VCaP (cell line): ENCODE data around the gene MPPED1.

ENCODE experiments used
- H3K27ac ChIP-seq: fragments of 450-650 bp; 2 replicates; pipeline ENCODE4 v1.5.1; 2017
- TF ChIP-seq, protein P1 (sequence below): fragments of 450-650 bp; conservative IDR thresholded peaks from 2 replicates; pipeline ENCODE4 v1.5.1; 2017; ENCODE audit warnings: mild to moderate bottlenecking, moderate library complexity

Gene MPPED1

DNA sequence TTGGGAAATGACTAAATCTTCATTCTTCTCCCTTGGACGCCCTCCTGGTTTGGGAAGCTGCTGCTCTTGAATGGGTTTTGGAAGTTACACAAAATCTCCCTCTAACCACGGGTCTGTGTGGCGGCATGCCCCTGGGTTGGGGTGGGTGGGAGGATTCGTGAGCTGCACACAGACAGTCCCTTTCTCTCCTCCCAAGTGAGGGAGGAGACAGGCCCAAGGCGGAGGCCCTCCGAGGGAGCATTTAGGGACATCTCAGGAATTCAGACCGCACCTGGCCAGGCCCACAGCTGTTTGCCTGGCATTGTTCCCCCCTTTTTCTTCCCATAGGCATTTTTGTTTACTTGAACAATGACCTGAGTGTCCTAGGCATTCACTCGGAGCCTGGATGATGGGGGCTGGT lies 94.1 kb downstream of the MPPED1 start:
- TF ChIP-seq, protein P1, sequence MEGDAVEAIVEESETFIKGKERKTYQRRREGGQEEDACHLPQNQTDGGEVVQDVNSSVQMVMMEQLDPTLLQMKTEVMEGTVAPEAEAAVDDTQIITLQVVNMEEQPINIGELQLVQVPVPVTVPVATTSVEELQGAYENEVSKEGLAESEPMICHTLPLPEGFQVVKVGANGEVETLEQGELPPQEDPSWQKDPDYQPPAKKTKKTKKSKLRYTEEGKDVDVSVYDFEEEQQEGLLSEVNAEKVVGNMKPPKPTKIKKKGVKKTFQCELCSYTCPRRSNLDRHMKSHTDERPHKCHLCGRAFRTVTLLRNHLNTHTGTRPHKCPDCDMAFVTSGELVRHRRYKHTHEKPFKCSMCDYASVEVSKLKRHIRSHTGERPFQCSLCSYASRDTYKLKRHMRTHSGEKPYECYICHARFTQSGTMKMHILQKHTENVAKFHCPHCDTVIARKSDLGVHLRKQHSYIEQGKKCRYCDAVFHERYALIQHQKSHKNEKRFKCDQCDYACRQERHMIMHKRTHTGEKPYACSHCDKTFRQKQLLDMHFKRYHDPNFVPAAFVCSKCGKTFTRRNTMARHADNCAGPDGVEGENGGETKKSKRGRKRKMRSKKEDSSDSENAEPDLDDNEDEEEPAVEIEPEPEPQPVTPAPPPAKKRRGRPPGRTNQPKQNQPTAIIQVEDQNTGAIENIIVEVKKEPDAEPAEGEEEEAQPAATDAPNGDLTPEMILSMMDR = no peak
- H3K27ac ChIP-seq = no peak overlapping the region

DNA sequence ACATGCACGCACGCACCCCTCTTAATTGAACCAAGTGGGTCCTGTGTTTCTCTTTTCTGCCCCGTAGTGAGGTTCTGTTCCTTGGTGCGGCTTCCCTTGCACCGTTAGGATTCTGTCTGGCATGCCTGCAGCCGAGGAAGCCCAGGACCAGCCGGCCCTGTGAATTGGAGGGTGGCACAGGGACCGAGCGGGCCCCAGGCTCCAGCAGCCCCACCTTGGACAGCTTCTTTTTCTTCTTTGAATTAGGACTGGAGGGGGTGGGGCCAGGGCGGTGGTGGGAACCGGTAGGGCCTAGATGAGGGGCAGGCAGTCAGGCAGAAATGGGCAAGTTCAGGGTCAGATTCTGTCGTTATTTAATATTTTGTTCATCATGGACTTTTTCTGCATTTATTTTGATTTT lies 94.7 kb downstream of the MPPED1 start:
- TF ChIP-seq, protein P1 = no peak
- H3K27ac ChIP-seq = no peak overlapping the region

DNA sequence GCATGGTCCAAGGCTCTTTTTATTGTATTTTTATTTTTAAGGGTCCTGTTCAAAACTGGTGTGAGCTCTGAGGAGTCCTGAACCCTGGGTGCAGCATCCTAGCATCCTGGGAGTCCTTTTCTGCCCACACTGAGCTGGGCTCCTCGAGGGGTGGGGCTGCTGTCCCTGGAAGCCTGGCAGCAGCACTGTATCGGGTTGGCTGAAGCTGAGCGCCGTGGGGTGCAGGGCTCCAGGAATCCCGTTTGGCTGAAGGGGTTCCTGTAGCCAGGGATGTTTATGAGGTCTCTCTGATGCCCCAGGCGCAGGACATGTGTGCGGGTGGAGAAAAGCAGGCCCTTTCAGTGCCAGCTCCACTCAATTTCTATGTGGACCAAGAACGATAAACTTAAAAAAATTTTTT lies 95.4 kb downstream of the MPPED1 start:
- TF ChIP-seq, protein P1 = no peak

DNA sequence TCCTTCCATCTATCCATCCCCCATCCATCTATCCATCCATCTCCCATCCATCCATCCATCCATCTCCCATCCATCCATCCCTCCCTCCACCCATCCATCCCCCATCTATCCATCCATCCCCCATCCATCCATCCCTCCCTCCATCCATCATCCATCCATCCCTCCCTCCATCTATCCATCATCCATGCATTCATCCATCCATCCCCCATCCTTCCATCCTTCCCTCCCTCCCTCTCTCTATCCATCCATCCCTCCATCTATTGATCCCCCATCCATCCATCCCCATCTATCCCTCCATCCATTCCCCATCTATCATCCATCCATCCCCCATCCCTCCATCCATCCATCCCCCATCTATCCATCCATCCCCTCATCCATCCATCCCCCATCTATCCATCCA lies 96.7 kb downstream of the MPPED1 start:
- TF ChIP-seq, protein P1 = no peak
- no peak overlapping the region for H3K27ac ChIP-seq

More for the DNA sequence above, 95.4 kb downstream of the MPPED1 start:
- H3K27ac ChIP-seq = no peak overlapping the region

DNA sequence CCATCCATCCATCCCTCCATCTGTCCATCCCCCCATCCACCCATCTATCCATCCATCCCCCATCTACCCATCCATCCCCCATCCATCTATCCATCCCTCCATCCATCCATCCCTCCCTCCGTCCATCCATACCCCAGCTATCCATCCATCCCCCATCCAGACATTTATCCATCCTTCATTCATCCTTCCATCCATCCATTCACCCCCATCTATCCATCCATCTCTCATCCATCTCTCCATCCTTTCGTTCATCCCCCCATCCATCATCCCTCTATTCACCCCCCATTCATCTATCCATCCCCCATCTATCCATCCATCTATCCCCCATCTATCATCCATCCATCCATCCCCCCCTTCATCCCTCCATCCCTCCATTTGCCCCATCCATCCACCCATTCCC lies 97.5 kb downstream of the MPPED1 start:
- TF ChIP-seq, protein P1 = no peak
- no peak overlapping the region for H3K27ac ChIP-seq

DNA sequence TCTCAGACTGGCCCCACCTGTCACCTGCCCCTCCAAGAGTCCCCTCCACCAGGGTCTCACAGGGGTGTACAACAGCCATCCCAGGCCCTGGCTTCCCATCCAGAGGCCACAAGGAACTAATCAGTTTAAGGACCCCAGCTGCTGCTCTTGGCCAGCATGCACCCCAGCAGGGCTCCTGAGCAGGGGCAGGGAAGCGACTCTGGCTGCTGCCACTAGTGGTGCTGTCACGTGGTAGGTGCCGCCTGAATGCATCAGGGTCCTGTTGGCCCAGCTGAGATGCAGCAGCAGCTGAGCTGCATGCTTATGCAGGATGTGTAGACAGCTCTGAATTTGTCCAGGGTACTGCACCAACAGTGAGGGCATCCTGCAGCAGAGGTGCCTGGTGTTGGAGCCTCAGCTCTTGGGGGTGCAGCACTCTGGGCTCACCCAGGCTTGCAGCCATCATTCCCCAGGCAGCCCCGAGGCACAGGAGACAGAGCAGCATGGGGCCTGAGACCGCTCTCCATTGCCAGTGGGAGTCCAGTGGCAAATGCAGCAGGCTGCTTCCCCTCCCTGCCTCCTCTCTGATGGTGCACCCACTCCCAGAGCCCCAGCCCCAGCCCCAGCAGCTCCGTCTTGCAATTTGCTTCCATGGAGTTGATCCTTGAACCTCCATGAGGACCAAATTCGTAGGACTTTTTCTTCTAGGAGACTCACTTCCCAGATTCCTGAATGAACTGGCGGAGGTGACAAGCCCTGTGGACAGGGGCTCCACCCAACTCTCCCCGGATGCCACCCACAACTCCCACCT lies 98.7 kb downstream of the MPPED1 start:
- no peak overlapping the region for H3K27ac ChIP-seq
- TF ChIP-seq, protein P1 = no peak

DNA sequence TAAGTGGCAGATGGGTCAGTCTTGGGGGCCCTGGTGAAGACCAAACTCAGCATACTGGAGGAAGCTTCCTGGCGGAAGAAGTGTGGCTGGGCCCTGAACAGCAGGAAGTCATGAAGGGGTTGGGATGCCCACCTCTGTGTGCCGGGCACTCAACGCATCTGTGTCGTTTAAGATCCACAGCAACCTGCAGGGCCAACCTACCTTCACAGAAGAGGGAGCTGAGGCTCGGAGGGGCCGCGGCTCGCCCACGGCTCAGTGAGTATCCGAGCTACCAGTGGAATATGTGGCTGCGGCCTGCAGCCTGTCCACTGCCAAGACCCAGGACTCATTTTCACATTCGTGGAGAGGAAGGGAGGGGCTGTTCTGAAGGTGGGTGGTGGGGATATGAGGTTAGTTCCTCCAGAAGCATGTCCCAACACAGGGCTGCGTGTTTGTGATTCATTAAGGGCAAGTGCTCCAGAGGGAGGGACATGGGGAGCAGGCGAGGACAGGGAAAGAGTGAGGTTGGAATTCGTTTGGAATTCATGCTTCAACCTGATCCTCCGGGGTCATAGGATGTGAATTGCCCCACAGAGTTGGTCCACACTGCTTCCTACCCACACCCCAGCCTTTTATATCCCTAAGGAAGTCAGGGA lies 99.6 kb downstream of the MPPED1 start:
- no peak overlapping the region for H3K27ac ChIP-seq
- TF ChIP-seq, protein P1 = no peak
